ENCODE data around the gene MAJIN. TPM values are rescaled to one million over a fixed set of nuclear protein-coding genes. Genes with fewer than 3 reads are reported as not detected.
"Not testable (repeated sequence)": the region's sequence is repeated elsewhere in the genome, so short reads cannot be mapped to it uniquely, and the experiment has no call there.

MAJIN gene
- total and polyA plus RNA-seq, 2 experiments from 2014 or later, result not detected

DNA sequence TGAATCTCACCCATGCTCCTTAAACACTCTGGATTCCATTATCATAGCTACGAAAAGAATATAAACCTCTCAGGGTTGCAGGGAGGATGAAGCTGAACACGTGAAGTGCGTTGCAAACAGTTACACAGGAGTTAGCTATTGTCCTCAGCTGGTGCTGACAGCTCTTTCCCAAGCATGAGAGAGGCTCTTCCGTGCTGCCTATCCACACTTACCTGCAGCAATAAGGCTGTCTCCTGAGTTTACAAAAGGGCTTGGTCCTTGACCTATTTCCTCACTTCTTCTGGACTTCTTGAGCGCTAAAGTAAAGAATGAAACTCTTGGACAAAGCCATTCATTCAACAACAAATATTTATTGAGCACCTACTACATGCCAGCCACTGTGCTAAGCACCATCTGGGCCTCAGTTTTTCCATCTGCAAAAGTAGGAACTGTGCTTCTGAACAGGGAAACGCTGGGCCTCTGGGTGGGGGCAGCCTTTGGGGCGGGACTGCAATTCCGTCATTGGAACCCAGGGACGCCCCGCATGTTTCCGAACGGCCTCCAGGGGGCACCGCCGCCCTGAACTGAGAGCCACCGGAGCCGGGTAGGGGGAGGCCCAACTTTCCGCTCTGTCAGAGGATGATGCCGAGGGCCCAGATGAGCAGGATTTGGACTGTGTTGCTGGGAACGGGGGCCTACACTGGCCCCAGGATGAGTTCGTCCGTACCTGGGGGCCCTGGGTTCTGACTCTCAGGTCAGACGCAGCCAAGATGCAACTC is 41.4 kb upstream of the MAJIN start:
- DNase-seq, result peak; percentile 94
- Histone ChIP-seq H4K20me1 (ENCODE audit: insufficient read depth) (no peaks in the 10 kb centered on the region), H3K4me1 (ENCODE audit: insufficient read depth) (peaks cover 7% of the 10 kb centered on the region; the same call in 1 of the 2 replicates), H3K36me3 (ENCODE audit: low read depth) (no peaks in the 10 kb centered on the region), H3K9ac (peak overlapping the region; percentile 96), H2AFZ (peak overlapping the region; percentile 97), H3K9me2 (ENCODE audit: insufficient read depth) (no peaks in the 10 kb centered on the region), H3K4me2 (ENCODE audit: unreplicated experiment) (peak overlapping the region; percentile 96), H3K9me3 (ENCODE audit: low read depth) (no peaks in the 10 kb centered on the region), H3K4me3 (peak overlapping the region; percentile 83), H3K27me3 (replicated peaks; ENCODE audit: insufficient read depth) (no peaks in the 10 kb centered on the region), H3K27ac (peak overlapping the region; percentile 97), H3K79me2 (ENCODE audit: insufficient read depth) (peaks cover 18% of the 10 kb centered on the region), H3F3A (ENCODE audit: insufficient read depth) (0 out of 2 replicates have a peak, but pooled peaks cover 3% of the 10 kb centered on the region)
- 13 to 19% methylated on average over 16 to 22 of the region's 22 CpGs for WGBS, 2 experiments (ENCODE audit: low coverage in 1 of 2, low lambda C conversion rate in 2 of 2, missing lambda C conversion rate in 2 of 2)
- in situ Hi-C loops (cut with MboI), result no loop called here
- TF ChIP-seq EZH2 (IDR thresholded peaks at IDR 0.05; ENCODE audit: insufficient read depth, poor library complexity, severe bottlenecking) (no peak), EZH2phosphoT487 (IDR thresholded peaks at IDR 0.05; ENCODE audit: insufficient read depth, low read depth) (no peak)

DNA sequence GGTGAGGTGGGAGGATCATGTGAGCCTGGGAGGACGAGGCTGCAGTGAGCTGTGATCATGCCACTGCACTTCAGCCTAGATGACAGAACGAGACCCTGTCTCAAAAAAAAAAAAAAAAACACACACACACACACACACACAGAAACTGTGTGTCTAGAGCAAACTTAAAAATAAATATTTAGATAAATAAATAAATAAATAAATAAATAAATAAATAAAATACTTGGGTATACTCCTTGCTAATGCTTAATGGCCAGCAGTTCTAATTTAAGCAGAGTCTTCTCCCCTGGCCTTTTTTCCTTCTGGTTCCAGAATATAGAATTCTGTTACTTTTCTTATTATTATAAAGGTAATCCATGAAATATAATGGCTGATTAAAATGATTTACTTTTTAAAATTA is 37.0 kb upstream of the MAJIN start:
- in situ Hi-C loops (cut with MboI), result no loop called here
- Histone ChIP-seq H4K20me1 (ENCODE audit: insufficient read depth) (no peaks in the 10 kb centered on the region), H3K27ac (no peak overlapping the region), H3K79me2 (ENCODE audit: insufficient read depth) (no peaks in the 10 kb centered on the region), H3K9ac (no peak overlapping the region), H3F3A (ENCODE audit: insufficient read depth) (peaks cover 7% of the 10 kb centered on the region; the same call in 1 of the 2 replicates), H3K4me3 (no peak overlapping the region), H3K4me1 (ENCODE audit: insufficient read depth) (peaks cover 32% of the 10 kb centered on the region), H3K4me2 (ENCODE audit: unreplicated experiment) (no peak overlapping the region), H3K36me3 (ENCODE audit: low read depth) (no peaks in the 10 kb centered on the region), H3K9me3 (ENCODE audit: low read depth) (no peaks in the 10 kb centered on the region), H2AFZ (no peak overlapping the region), H3K27me3 (replicated peaks; ENCODE audit: insufficient read depth) (no peaks in the 10 kb centered on the region), H3K9me2 (ENCODE audit: insufficient read depth) (no peaks in the 10 kb centered on the region)
- TF ChIP-seq EZH2 (IDR thresholded peaks at IDR 0.05; ENCODE audit: insufficient read depth, poor library complexity, severe bottlenecking), result no peak
- TF ChIP-seq EZH2phosphoT487 (IDR thresholded peaks at IDR 0.05; ENCODE audit: insufficient read depth, low read depth), result no peak
- 93 to 98% methylated on average over 2 of the region's 2 CpGs for whole genome bisulfite sequencing, 2 experiments (ENCODE audit: low coverage in 1 of 2, low lambda C conversion rate in 2 of 2, missing lambda C conversion rate in 2 of 2)
- DNase-seq, result no peak

DNA sequence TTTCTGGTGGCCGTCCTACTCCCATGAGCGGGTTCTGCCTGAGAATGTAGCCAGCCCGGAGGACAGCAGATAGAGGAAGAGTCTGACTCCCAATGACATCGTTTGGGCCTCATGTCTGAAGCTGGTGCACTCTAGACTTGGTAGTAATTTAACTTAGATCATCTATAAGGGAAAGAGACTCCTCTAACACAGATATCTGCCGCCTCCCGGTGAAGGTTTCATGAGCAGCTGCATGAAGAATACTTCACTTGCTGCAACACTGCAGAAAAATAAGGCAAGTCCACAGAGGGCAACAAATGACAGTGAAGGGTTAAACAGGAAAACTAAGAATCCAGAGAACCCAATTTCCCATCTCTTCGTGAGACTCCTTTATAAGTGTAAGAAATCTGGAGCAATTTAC is 36.1 kb upstream of the MAJIN start:
- peaks cover 28% of the 10 kb centered on the region for H3K4me1 ChIP-seq (ENCODE audit: insufficient read depth)
- H3K36me3 ChIP-seq (ENCODE audit: low read depth), result no peaks in the 10 kb centered on the region
- H3F3A ChIP-seq (ENCODE audit: insufficient read depth), result peaks cover 7% of the 10 kb centered on the region; the same call in 1 of the 2 replicates
- no peaks in the 10 kb centered on the region for H3K79me2 ChIP-seq (ENCODE audit: insufficient read depth)
- no peaks in the 10 kb centered on the region for H3K9me3 ChIP-seq (ENCODE audit: low read depth)
- no peak overlapping the region for H3K4me2 ChIP-seq (ENCODE audit: unreplicated experiment)
- DNase-seq, result no peak
- H3K9me2 ChIP-seq (ENCODE audit: insufficient read depth), result no peaks in the 10 kb centered on the region
- no peak overlapping the region for H3K4me3 ChIP-seq
- H3K27ac ChIP-seq, result peak overlapping the region; percentile 88
- 0 out of 2 replicates have a peak overlapping the region, but pooled peaks have one; percentile 7 for H2AFZ ChIP-seq
- no peak for TF ChIP-seq EZH2phosphoT487 (IDR thresholded peaks at IDR 0.05; ENCODE audit: insufficient read depth, low read depth)
- TF ChIP-seq EZH2 (IDR thresholded peaks at IDR 0.05; ENCODE audit: insufficient read depth, poor library complexity, severe bottlenecking), result no peak
- no peak overlapping the region for H3K9ac ChIP-seq
- in situ Hi-C loops (cut with MboI), result no loop called here
- 72 to 73% methylated on average over 7 of the region's 7 CpGs for WGBS, 2 experiments (ENCODE audit: low coverage in 1 of 2, low lambda C conversion rate in 2 of 2, missing lambda C conversion rate in 2 of 2)
- H3K27me3 ChIP-seq (replicated peaks; ENCODE audit: insufficient read depth), result no peaks in the 10 kb centered on the region
- H4K20me1 ChIP-seq (ENCODE audit: insufficient read depth), result no peaks in the 10 kb centered on the region

DNA sequence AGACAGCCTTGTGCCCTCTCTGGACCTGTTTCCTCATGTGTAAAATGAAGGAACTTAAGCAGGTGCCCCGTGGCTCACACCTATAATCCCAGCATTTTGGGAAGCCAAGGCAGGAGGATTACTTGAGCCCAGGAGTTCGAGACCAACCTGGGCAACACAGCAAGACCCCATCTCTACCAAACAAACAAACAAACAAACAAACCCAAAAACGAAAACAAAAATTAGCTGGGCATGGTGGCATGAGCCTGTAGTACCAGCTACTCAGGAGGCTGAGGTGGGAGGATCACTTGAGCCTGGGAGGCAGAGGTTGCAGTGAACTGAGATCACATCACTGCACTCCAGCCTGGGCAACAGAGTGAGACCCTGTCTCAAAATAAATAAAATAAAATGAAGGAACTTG is 32.1 kb upstream of the MAJIN start:
- 65 to 69% methylated on average over 3 of the region's 3 CpGs for WGBS, 2 experiments (ENCODE audit: low coverage in 1 of 2, low lambda C conversion rate in 2 of 2, missing lambda C conversion rate in 2 of 2)
- H3K4me3 ChIP-seq; H3K9me3 ChIP-seq (ENCODE audit: low read depth); H3K4me2 ChIP-seq (ENCODE audit: unreplicated experiment); H3K27me3 ChIP-seq (replicated peaks; ENCODE audit: insufficient read depth); H3K27ac ChIP-seq; H3K9me2 ChIP-seq (ENCODE audit: insufficient read depth); H3K79me2 ChIP-seq (ENCODE audit: insufficient read depth); H2AFZ ChIP-seq; DNase-seq; in situ Hi-C loops (cut with MboI); H4K20me1 ChIP-seq (ENCODE audit: insufficient read depth); H3F3A ChIP-seq (ENCODE audit: insufficient read depth); H3K36me3 ChIP-seq (ENCODE audit: low read depth); H3K9ac ChIP-seq: not testable (repeated sequence)
- H3K4me1 ChIP-seq (ENCODE audit: insufficient read depth), result peaks cover 26% of the 10 kb centered on the region
